Activated T-helper 1 cell treated with anti-CD3 and anti-CD28 coated beads, Interleukin-12 subunit alpha, Interleukin-12 subunit beta, Interleukin-2, Interleukin-4 antibody, amounts not matched to agents 30 ng/mL and 10 ng/mL and 1 ng/mL, durations not matched to agents 14 hours and 24 hours and 36 hours (primary cell): ENCODE measurements around the gene ESR1. TPM values are rescaled to one million over a fixed set of nuclear protein-coding genes. Genes with fewer than 3 reads are reported as not detected.
"Not testable (repeated sequence)": the region's sequence is repeated elsewhere in the genome, so short reads cannot be mapped to it uniquely, and the experiment has no call there.

Experiments used
- DNase-seq: peaks from one replicate; pipeline ENCODE4 v3.0.0; 2021; ENCODE audit warnings: low spot score
- H3K27ac Mint-ChIP-seq: one replicate; pipeline ENCODE4 v1.8.0; 2021; ENCODE audit warnings: mild to moderate bottlenecking, mixed read lengths
- H3K27me3 Mint-ChIP-seq: one replicate; pipeline ENCODE4 v1.8.0; 2022; ENCODE audit warnings: mild to moderate bottlenecking, moderate library complexity, mixed read lengths; ENCODE audit not compliant: insufficient read depth
- H3K36me3 Mint-ChIP-seq: one replicate; pipeline ENCODE4 v1.8.0; 2021; ENCODE audit warnings: low read depth, mixed read lengths
- H3K4me1 Mint-ChIP-seq: one replicate; pipeline ENCODE4 v1.8.0; 2021; ENCODE audit warnings: low read depth, mixed read lengths
- H3K4me3 Mint-ChIP-seq: one replicate; pipeline ENCODE4 v1.8.0; 2021; ENCODE audit warnings: mild to moderate bottlenecking, moderate library complexity, mixed read lengths
- H3K9me3 Mint-ChIP-seq: one replicate; pipeline ENCODE4 v1.8.0; 2021; ENCODE audit warnings: mixed read lengths
- intact Hi-C: fragments of 100-400 bp; cut with micrococcal nuclease; formaldehyde crosslinking; loops from one replicate; pipeline ENCODE4 v1.15.1; 2024
- total RNA-seq: library from RNA; stranded (reverse); gene quantifications from 2 replicates; pipeline ENCODE4 v1.2.3, GENCODE V29; 2022

ESR1 gene
- total RNA-seq, 1 donor from 2014 or later = 0.34 TPM

- peaks cover 43% of the 10 kb centered on the region for H3K36me3 Mint-ChIP-seq
- no peak overlapping the region for H3K4me3 Mint-ChIP-seq
- no peaks in the 10 kb centered on the region for H3K27me3 Mint-ChIP-seq
- H3K9me3 Mint-ChIP-seq = no peaks in the 10 kb centered on the region
- intact Hi-C loops = no loop called here
- DNase-seq = no peak
- H3K4me1 Mint-ChIP-seq = no peaks in the 10 kb centered on the region
- H3K27ac Mint-ChIP-seq = no peak overlapping the region
Measured at GRCh38 chr6:152129691-152130151, 322.2 kb downstream of the ESR1 start.

GRCh38 chr6:152130441-152130840 is 323.0 kb downstream of the ESR1 start:
- peaks cover 47% of the 10 kb centered on the region for H3K36me3 Mint-ChIP-seq
- no peaks in the 10 kb centered on the region for H3K9me3 Mint-ChIP-seq
- no peaks in the 10 kb centered on the region for H3K4me1 Mint-ChIP-seq
- H3K4me3 Mint-ChIP-seq = no peak overlapping the region
- DNase-seq = no peak
- H3K27me3 Mint-ChIP-seq = no peaks in the 10 kb centered on the region
- intact Hi-C loops = no loop called here
- no peak overlapping the region for H3K27ac Mint-ChIP-seq

DNA sequence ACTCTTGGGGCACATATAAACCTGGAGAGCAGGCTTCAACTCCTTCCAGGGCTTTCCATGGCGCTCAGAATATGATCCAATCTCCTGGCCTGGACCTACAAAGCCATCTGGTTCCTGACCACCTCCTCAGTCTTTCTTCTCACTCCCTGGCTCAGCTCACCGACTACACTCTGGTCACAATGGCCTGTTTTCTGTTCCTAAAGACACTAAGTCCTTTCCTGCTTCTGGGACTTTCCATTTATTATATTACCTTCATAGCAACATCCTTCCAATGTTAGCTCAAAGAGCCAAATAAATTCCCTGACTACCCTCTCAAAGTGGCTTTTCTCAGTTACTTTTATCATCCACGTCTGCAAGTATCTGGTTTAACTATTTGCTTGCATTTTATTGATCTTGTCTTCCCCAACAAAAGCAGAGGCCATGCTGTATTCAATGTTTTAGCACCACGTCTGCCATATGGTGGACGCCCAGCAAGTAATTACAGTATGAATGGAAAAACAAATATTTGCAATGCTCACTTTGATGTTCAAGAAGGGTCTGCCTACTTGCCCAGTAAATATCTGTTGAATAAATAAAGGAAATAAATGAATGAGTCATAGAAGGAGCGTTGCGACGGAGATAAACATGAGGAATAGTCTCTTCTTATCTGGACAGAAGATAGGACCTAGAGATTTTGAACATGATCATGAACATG is 328.4 kb downstream of the ESR1 start:
- intact Hi-C loops = no loop called here
- Mint-ChIP-seq H3K36me3 (peaks cover 56% of the 10 kb centered on the region), H3K27ac (no peak overlapping the region), H3K4me1 (peaks cover 4% of the 10 kb centered on the region), H3K9me3 (no peaks in the 10 kb centered on the region), H3K27me3 (no peaks in the 10 kb centered on the region), H3K4me3 (no peak overlapping the region)
- no peak for DNase-seq

GRCh38 chr6:152136449-152136825 is 329.0 kb downstream of the ESR1 start:
- Mint-ChIP-seq H3K27me3 (no peaks in the 10 kb centered on the region), H3K36me3 (peaks cover 53% of the 10 kb centered on the region), H3K4me3 (no peak overlapping the region), H3K4me1 (peaks cover 4% of the 10 kb centered on the region), H3K9me3 (no peaks in the 10 kb centered on the region), H3K27ac (no peak overlapping the region)
- intact Hi-C loops = no loop called here
- no peak for DNase-seq

GRCh38 chr6:152138344-152138743 is 330.9 kb downstream of the ESR1 start:
- H3K9me3 Mint-ChIP-seq, H3K4me1 Mint-ChIP-seq, DNase-seq, H3K27ac Mint-ChIP-seq, H3K27me3 Mint-ChIP-seq, H3K4me3 Mint-ChIP-seq, intact Hi-C loops: not testable (repeated sequence)
- H3K36me3 Mint-ChIP-seq = peaks cover 44% of the 10 kb centered on the region

- H3K27me3 Mint-ChIP-seq = no peaks in the 10 kb centered on the region
- no peak overlapping the region for H3K27ac Mint-ChIP-seq
- H3K4me3 Mint-ChIP-seq = no peak overlapping the region
- H3K4me1 Mint-ChIP-seq = peaks cover under 1% of the 10 kb centered on the region
- H3K36me3 Mint-ChIP-seq = peaks cover 29% of the 10 kb centered on the region
- intact Hi-C loops = no loop called here
- DNase-seq = no peak
- H3K9me3 Mint-ChIP-seq = no peaks in the 10 kb centered on the region
Measured at GRCh38 chr6:152142105-152142504, 334.6 kb downstream of the ESR1 start.

- no peaks in the 10 kb centered on the region for H3K4me1 Mint-ChIP-seq
- no peak overlapping the region for H3K4me3 Mint-ChIP-seq
- no peaks in the 10 kb centered on the region for H3K9me3 Mint-ChIP-seq
- H3K36me3 Mint-ChIP-seq = peaks cover 33% of the 10 kb centered on the region
- no peaks in the 10 kb centered on the region for H3K27me3 Mint-ChIP-seq
- intact Hi-C loops = no loop called here
- H3K27ac Mint-ChIP-seq = no peak overlapping the region
- no peak for DNase-seq
Measured at GRCh38 chr6:152143359-152143758, 335.9 kb downstream of the ESR1 start.

GRCh38 chr6:152146385-152146784 is 338.9 kb downstream of the ESR1 start:
- Mint-ChIP-seq H3K27me3 (no peaks in the 10 kb centered on the region), H3K4me1 (peaks cover 6% of the 10 kb centered on the region), H3K36me3 (peaks cover 43% of the 10 kb centered on the region), H3K9me3 (no peaks in the 10 kb centered on the region), H3K27ac (no peak overlapping the region), H3K4me3 (no peak overlapping the region)
- intact Hi-C loops = no loop called here
- no peak for DNase-seq

DNA sequence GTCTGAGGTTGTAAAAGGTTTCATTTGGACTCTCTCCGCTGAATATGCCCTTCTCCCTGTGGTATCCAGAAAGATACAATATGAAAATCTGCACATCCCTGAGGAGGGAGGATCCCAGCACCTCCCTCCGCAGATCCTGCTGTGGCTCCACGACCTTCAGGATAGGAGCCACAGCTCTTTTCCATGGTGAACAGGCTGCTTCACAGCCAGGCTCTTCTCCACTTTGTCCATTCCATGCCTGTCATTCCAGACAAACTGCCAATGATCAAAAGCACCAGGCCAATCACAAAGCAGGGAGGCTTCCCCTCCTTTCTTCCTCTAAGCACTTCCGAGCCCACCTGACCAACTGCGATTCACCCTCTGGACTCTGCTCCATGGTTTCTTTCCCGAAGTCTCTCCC is 339.8 kb downstream of the ESR1 start:
- peaks cover 6% of the 10 kb centered on the region for H3K4me1 Mint-ChIP-seq
- no peak overlapping the region for H3K4me3 Mint-ChIP-seq
- no peaks in the 10 kb centered on the region for H3K27me3 Mint-ChIP-seq
- intact Hi-C loops = no loop called here
- H3K9me3 Mint-ChIP-seq = no peaks in the 10 kb centered on the region
- no peak for DNase-seq
- H3K27ac Mint-ChIP-seq = no peak overlapping the region
- peaks cover 51% of the 10 kb centered on the region for H3K36me3 Mint-ChIP-seq

DNA sequence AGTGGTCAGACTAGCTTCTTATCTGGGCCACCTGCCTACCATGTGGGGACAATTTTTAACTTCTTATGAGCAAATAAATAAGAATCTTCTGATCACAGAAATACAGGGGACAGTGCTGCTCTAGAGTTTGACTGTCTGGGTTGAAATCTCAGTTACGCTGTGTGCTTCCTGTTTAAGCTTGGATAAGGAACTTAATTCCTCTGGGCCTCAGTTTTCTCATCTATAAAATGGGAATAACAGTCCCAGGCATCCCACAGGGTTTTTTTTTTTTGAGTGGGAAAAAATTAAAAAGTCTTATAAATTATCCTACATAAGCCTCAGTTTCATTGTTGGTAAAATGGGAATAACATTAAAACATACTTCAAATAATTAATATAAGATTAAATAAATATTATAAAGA is 340.9 kb downstream of the ESR1 start:
- peaks cover 6% of the 10 kb centered on the region for H3K4me1 Mint-ChIP-seq
- peaks cover 54% of the 10 kb centered on the region for H3K36me3 Mint-ChIP-seq
- H3K27ac Mint-ChIP-seq = no peak overlapping the region
- no peaks in the 10 kb centered on the region for H3K27me3 Mint-ChIP-seq
- no peaks in the 10 kb centered on the region for H3K9me3 Mint-ChIP-seq
- intact Hi-C loops = no loop called here
- DNase-seq = no peak
- no peak overlapping the region for H3K4me3 Mint-ChIP-seq

DNA sequence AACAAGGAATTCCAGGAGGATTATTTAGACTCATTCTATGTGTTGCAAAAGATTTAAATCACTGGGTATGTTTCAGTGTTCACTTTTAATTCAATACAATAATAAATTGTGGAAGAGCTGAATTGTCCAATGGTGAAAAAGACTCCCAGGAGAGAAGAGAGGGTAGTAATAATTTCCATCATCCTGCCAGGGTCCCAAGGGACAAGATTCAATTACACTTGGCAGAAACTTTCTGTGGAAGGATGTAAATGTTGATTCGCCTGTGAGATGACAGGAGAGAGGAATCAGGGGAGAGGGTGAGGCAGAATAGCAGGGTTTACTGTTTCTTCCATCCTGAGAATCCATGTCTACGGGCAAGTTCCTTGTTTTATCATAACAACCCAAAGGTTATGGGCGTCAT is 342.7 kb downstream of the ESR1 start:
- no peak overlapping the region for H3K4me3 Mint-ChIP-seq
- H3K4me1 Mint-ChIP-seq = peaks cover 6% of the 10 kb centered on the region
- H3K27ac Mint-ChIP-seq = no peak overlapping the region
- H3K27me3 Mint-ChIP-seq = no peaks in the 10 kb centered on the region
- no peak for DNase-seq
- H3K36me3 Mint-ChIP-seq = peaks cover 53% of the 10 kb centered on the region
- intact Hi-C loops = no loop called here
- no peaks in the 10 kb centered on the region for H3K9me3 Mint-ChIP-seq

- Mint-ChIP-seq H3K4me3 (no peak overlapping the region), H3K9me3 (no peaks in the 10 kb centered on the region), H3K4me1 (peaks cover 6% of the 10 kb centered on the region), H3K27me3 (no peaks in the 10 kb centered on the region), H3K27ac (no peak overlapping the region), H3K36me3 (peaks cover 52% of the 10 kb centered on the region)
- no peak for DNase-seq
- intact Hi-C loops = no loop called here
Measured at GRCh38 chr6:152151920-152152319, 344.4 kb downstream of the ESR1 start.

DNA sequence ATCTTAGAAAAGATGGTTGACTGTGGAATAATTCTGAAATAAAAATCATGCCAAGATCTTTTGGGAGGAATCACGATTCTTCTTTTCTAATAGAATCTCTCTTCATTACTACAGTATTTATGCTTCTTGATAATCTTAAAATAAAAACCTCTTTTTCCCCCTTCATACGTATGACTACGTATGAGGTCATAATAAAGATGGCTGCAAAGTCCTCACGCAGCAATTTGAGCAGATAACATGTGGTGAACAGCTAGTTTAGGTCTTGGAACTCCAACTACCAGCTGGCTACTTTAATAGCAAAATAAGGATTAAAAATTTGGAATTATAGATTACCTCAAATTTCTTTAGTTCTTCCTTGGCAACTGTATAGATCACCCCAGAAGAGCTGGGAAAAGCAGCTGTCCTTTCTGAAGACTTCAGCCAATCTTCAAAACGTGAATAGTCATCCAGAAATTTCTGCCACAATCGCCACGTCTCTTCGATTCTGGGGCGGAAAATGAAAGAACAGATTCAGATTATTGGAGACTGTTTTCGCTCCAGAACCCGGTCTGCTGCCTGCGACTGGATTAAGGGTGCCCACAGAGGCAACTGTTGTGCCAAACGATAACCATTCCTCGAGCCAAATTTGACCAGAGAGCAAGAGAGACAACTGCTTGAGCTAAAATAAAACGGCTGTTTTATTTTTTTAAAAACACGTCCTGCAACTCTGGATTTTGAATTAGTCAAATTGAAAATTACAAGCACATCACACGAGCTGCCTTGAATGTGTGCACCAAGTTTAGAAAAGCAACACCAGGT is 347.3 kb downstream of the ESR1 start:
- intact Hi-C loops = no loop called here
- no peaks in the 10 kb centered on the region for H3K27me3 Mint-ChIP-seq
- no peak overlapping the region for H3K27ac Mint-ChIP-seq
- H3K4me3 Mint-ChIP-seq = no peak overlapping the region
- peaks cover 42% of the 10 kb centered on the region for H3K36me3 Mint-ChIP-seq
- no peaks in the 10 kb centered on the region for H3K4me1 Mint-ChIP-seq
- DNase-seq = no peak
- no peaks in the 10 kb centered on the region for H3K9me3 Mint-ChIP-seq
